RWPE2 (cell line): ENCODE data around the gene ZNF92.

ENCODE experiments used
- ATAC-seq: fragments of 200-7000 bp; cut with Tn5 transposase; 3 replicates; pipeline ENCODE4 v1.9.1; 2021; ENCODE audit warnings: low read depth
- DNase-seq: peaks from one replicate; pipeline ENCODE4 v3.0.0-alpha.2; 2020; ENCODE audit warnings: low spot score
- H3K27ac ChIP-seq: fragments of 450-650 bp; 2 replicates; pipeline ENCODE4 v1.5.1; 2017; ENCODE audit warnings: mild to moderate bottlenecking; ENCODE audit not compliant: poor library complexity, severe bottlenecking
- H3K27me3 ChIP-seq: fragments of 250-450 bp; sonication (Bioruptor Pico); 2 replicates; pipeline ENCODE4 v1.5.1; 2021; ENCODE audit warnings: mild to moderate bottlenecking, moderate library complexity; ENCODE audit not compliant: insufficient read depth, poor library complexity, severe bottlenecking
- H3K36me3 ChIP-seq: fragments of 250-450 bp; sonication (Bioruptor Pico); 2 replicates; pipeline ENCODE4 v1.5.1; 2020; ENCODE audit warnings: low read depth, mild to moderate bottlenecking, moderate library complexity
- H3K4me1 ChIP-seq: fragments of 250-450 bp; sonication (Bioruptor Pico); 2 replicates; pipeline ENCODE4 v1.5.1; 2021; ENCODE audit warnings: mild to moderate bottlenecking, moderate library complexity; ENCODE audit not compliant: insufficient read depth, poor library complexity, severe bottlenecking
- H3K4me3 ChIP-seq: fragments of 250-450 bp; sonication (Bioruptor Pico); 2 replicates; pipeline ENCODE4 v1.5.1; 2021; ENCODE audit warnings: mild to moderate bottlenecking, moderate library complexity; ENCODE audit not compliant: severe bottlenecking
- H3K9me3 ChIP-seq: fragments of 250-450 bp; sonication (Bioruptor Pico); 2 replicates; pipeline ENCODE4 v1.5.1; 2021; ENCODE audit warnings: mild to moderate bottlenecking, moderate library complexity; ENCODE audit not compliant: severe bottlenecking
- TF ChIP-seq, protein P1 (sequence below): fragments of 450-650 bp; IDR thresholded peaks from one replicate; pipeline ENCODE4 v1.5.1; 2017; ENCODE audit warnings: mild to moderate bottlenecking, moderate library complexity; ENCODE audit not compliant: poor library complexity, severe bottlenecking

The ZNF92 gene

GRCh38 chr7:65379318-65379717 lies 5.7 kb downstream of the ZNF92 start:
- Histone ChIP-seq H3K4me3 (no peak overlapping the region), H3K9me3 (no peaks in the 10 kb centered on the region), H3K27me3 (no peaks in the 10 kb centered on the region), H3K27ac (no peak overlapping the region), H3K36me3 (peaks cover 32% of the 10 kb centered on the region), H3K4me1 (no peaks in the 10 kb centered on the region)
- ATAC-seq (0 out of 3 replicates have a peak, but pooled peaks have one; percentile 17), DNase-seq (no peak)
- TF ChIP-seq, protein P1, sequence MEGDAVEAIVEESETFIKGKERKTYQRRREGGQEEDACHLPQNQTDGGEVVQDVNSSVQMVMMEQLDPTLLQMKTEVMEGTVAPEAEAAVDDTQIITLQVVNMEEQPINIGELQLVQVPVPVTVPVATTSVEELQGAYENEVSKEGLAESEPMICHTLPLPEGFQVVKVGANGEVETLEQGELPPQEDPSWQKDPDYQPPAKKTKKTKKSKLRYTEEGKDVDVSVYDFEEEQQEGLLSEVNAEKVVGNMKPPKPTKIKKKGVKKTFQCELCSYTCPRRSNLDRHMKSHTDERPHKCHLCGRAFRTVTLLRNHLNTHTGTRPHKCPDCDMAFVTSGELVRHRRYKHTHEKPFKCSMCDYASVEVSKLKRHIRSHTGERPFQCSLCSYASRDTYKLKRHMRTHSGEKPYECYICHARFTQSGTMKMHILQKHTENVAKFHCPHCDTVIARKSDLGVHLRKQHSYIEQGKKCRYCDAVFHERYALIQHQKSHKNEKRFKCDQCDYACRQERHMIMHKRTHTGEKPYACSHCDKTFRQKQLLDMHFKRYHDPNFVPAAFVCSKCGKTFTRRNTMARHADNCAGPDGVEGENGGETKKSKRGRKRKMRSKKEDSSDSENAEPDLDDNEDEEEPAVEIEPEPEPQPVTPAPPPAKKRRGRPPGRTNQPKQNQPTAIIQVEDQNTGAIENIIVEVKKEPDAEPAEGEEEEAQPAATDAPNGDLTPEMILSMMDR, result no peak

DNA sequence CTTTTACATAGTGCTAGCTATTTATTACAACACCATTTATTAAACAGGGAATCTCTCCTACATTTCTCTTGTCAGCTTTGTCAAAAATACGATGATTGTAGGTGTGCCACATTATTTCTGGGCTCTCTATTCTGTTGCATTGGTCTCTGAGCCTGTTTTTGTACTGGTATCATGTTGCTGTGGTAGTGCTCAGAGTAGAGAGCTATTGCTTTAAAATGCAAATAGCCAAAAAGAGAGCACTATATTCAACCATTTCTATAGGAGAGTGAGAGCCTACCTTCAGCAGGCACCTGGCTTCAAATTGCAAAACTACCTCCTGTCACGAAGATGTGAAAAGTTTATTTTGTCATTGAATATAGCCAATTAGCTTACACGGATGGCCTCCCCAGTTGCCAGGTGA lies 8.1 kb downstream of the ZNF92 start:
- ATAC-seq (no peak), DNase-seq (no peak)
- H3K9me3 ChIP-seq, result no peaks in the 10 kb centered on the region
- peaks cover 20% of the 10 kb centered on the region for H3K36me3 ChIP-seq
- H3K27ac ChIP-seq, result no peak overlapping the region
- no peak overlapping the region for H3K4me3 ChIP-seq
- no peaks in the 10 kb centered on the region for H3K4me1 ChIP-seq
- TF ChIP-seq, protein P1, result no peak
- H3K27me3 ChIP-seq, result no peaks in the 10 kb centered on the region

DNA sequence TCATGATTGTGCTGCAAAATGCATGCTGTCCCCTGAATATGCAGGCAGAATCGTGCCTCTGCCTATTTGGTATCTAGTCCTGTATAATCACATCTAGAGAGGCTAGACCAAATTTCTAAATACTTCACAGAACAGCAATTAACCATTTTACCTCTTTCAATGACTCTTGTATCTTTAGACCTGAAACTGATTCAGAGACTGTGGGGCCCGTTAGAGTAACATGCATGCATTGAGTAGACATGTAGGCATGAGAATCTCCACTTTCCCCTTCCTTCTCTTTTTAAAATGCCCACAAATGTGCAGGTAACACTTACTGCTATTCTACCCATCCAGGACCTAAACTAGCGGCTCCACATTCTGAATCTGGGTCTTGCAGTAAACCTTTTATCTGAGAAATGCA lies 8.8 kb downstream of the ZNF92 start:
- no peak for ATAC-seq
- DNase-seq, result no peak
- Histone ChIP-seq H3K4me1 (no peaks in the 10 kb centered on the region), H3K9me3 (no peaks in the 10 kb centered on the region), H3K36me3 (peaks cover 15% of the 10 kb centered on the region), H3K27me3 (no peaks in the 10 kb centered on the region), H3K27ac (no peak overlapping the region), H3K4me3 (no peak overlapping the region)
- TF ChIP-seq, protein P1, result no peak

- TF ChIP-seq, protein P1, result no peak
- DNase-seq (no peak), ATAC-seq (no peak)
- H3K27ac ChIP-seq, result no peak overlapping the region
- H3K36me3 ChIP-seq, result peaks cover 46% of the 10 kb centered on the region
- H3K9me3 ChIP-seq, result no peaks in the 10 kb centered on the region
- H3K4me3 ChIP-seq, result no peak overlapping the region
- no peaks in the 10 kb centered on the region for H3K27me3 ChIP-seq
- H3K4me1 ChIP-seq, result no peaks in the 10 kb centered on the region
Observed at GRCh38 chr7:65387891-65388290, 14.2 kb downstream of the ZNF92 start.

- DNase-seq (no peak), ATAC-seq (no peak)
- Histone ChIP-seq H3K9me3 (no peaks in the 10 kb centered on the region), H3K4me1 (no peaks in the 10 kb centered on the region), H3K27ac (no peak overlapping the region), H3K4me3 (no peak overlapping the region), H3K27me3 (no peaks in the 10 kb centered on the region), H3K36me3 (peaks cover 58% of the 10 kb centered on the region)
- TF ChIP-seq, protein P1, result no peak
Observed at GRCh38 chr7:65390588-65390987, 16.9 kb downstream of the ZNF92 start.
